Measurements from ENCODE around the gene NAA16.
"Not testable (repeated sequence)": the region's sequence is repeated elsewhere in the genome, so short reads cannot be mapped to it uniquely, and the experiment has no call there.

NAA16 gene

DNA sequence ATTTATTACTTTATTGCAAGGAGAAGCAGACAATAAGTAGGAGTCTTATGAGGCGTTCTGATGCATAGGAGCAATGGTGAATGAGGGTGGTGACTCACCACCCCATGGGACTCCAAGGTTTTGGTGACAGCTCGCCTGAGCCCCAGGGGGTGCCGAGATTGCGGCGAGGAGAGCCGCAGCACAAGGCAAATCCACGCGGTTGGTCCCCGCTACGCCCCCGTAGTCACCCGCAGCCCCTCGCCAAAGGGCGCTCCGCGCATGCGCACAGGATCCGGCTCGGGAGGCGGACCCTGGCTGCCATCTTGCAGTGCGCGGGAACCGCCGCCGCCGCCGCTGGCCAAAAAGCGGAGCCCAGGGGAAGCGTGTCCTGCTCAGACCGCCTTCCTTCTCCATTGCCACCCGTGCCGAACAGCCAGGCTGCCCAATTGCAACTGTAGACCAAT lies at the start of gene NAA16:
NAA16 (plus strand) TSS at position 305 of the 443 bp plus-strand sequence. CDS start 262 bp downstream, outside the sequence.
- peaks cover 19% of the 10 kb centered on the region for H3K4me1 ChIP-seq (ENCODE audit: control insufficient read depth, insufficient read depth, low read length)
- no peaks in the 10 kb centered on the region for H3K9me3 ChIP-seq (ENCODE audit: control insufficient read depth, insufficient read depth, low read depth, low read length)
- H3K9ac ChIP-seq (ENCODE audit: low read length): peak within 1 kb of the TSS; percentile 86
- H3K27me3 ChIP-seq (ENCODE audit: control insufficient read depth, insufficient read depth, low read length): no peaks in the 10 kb centered on the region
- H3K4me3 ChIP-seq (ENCODE audit: low read depth, low read length): peak within 1 kb of the TSS; percentile 90
- H3K27ac ChIP-seq (ENCODE audit: low read depth, low read length): peak within 1 kb of the TSS; percentile 93
- H3K36me3 ChIP-seq (ENCODE audit: control insufficient read depth, insufficient read depth, low read length): no peaks in the 10 kb centered on the region

DNA sequence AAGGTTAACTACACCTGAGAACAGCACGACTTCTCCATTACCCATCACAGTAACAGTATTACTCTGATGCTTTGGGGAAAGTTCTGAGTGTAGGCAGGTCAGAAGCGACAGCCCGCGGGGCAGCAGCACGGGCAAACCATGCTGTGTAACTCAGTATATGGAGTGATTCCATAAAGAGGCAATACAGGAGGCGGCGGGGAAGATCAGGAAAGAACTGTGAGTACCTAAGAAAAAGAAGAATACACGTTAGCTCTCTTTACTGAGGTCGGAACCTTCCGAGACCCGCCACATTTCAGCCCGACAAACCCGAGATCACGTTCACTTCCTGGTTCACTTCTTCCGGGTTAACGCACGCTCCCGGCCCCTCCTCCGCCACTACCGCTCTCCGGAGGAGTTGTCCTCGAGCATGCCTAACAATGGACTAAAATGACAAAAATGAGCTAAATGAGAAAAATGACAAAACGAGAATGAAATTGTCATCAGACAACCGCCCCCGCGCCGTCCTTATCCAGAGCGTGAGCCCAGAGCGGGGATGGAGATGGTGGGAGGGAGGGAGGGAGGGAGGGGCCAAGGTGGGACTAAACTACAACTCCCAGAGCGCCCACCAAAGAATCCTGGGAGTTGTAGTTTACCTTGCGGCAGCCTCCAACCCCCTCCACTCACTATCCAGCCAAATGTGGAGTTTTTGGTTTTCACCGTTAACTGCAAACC lies 47.7 kb upstream of the NAA16 start, which contains the start of gene MTRF1:
MTRF1 (minus strand) TSS at position 316 of the 711 bp plus-strand sequence. CDS start 2,669 bp downstream, outside the sequence.
- no peaks in the 10 kb centered on the region for H3K4me1 ChIP-seq (ENCODE audit: control insufficient read depth, insufficient read depth, low read length)
- peak within 1 kb of the TSS; percentile 85 for H3K4me3 ChIP-seq (ENCODE audit: low read depth, low read length)
- peaks cover 23% of the 10 kb centered on the region for H3K9me3 ChIP-seq (ENCODE audit: control insufficient read depth, insufficient read depth, low read depth, low read length)
- peak within 1 kb of the TSS; percentile 33; the same call in 1 of the 2 replicates for H3K27ac ChIP-seq (ENCODE audit: low read depth, low read length)
- peak within 1 kb of the TSS; percentile 79 for H3K9ac ChIP-seq (ENCODE audit: low read length)
- no peaks in the 10 kb centered on the region for H3K27me3 ChIP-seq (ENCODE audit: control insufficient read depth, insufficient read depth, low read length)
- peaks cover 17% of the 10 kb centered on the region for H3K36me3 ChIP-seq (ENCODE audit: control insufficient read depth, insufficient read depth, low read length)

DNA sequence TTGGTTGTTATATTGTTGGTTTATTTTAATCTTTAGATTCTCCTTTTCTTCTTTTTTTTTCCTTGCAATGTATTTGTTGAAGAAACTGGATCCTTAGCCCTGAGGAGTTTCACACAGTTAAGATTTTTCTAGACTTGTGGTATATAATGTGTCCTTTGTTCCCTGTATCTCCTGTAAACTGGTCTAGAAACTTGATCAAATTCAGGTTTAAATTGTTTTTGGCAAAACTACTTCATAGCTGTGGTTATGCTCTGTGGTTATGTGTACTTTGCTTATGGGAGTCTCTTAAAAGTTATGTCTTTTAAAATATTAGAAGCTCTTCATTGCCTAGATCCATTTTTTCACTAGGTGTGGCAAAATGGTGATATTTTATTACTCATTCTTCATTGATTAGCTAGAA lies 44.0 kb upstream of the NAA16 start:
- Histone ChIP-seq H3K36me3 (ENCODE audit: control insufficient read depth, insufficient read depth, low read length) (no peaks in the 10 kb centered on the region), H3K4me1 (ENCODE audit: control insufficient read depth, insufficient read depth, low read length) (no peaks in the 10 kb centered on the region), H3K27ac (ENCODE audit: low read depth, low read length) (no peak overlapping the region), H3K9ac (ENCODE audit: low read length) (no peak overlapping the region), H3K4me3 (ENCODE audit: low read depth, low read length) (no peak overlapping the region), H3K9me3 (ENCODE audit: control insufficient read depth, insufficient read depth, low read depth, low read length) (peaks cover 47% of the 10 kb centered on the region), H3K27me3 (ENCODE audit: control insufficient read depth, insufficient read depth, low read length) (no peaks in the 10 kb centered on the region)

DNA sequence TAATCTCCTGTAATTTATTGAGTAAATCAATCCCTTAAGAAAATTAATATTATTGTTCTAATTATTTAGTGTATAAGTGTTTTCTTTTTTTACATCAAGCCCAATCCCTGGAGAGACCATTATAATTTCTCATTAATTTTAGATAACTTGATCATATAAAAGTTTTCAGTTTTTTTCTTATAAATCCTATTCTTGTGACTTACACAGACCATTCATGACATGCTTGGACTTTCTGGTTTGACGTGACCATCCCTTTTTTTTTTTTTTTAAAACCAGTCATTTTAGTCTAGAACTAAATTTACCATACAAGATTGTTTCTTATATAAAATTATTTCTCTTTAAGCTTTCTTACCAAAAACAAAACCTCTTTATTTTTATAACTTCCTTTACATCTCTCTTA lies 42.3 kb upstream of the NAA16 start:
- Histone ChIP-seq H3K9ac (ENCODE audit: low read length) (no peak overlapping the region), H3K36me3 (ENCODE audit: control insufficient read depth, insufficient read depth, low read length) (no peaks in the 10 kb centered on the region), H3K4me1 (ENCODE audit: control insufficient read depth, insufficient read depth, low read length) (no peaks in the 10 kb centered on the region), H3K27me3 (ENCODE audit: control insufficient read depth, insufficient read depth, low read length) (no peaks in the 10 kb centered on the region), H3K9me3 (ENCODE audit: control insufficient read depth, insufficient read depth, low read depth, low read length) (peaks cover 51% of the 10 kb centered on the region), H3K27ac (ENCODE audit: low read depth, low read length) (no peak overlapping the region), H3K4me3 (ENCODE audit: low read depth, low read length) (no peak overlapping the region)

DNA sequence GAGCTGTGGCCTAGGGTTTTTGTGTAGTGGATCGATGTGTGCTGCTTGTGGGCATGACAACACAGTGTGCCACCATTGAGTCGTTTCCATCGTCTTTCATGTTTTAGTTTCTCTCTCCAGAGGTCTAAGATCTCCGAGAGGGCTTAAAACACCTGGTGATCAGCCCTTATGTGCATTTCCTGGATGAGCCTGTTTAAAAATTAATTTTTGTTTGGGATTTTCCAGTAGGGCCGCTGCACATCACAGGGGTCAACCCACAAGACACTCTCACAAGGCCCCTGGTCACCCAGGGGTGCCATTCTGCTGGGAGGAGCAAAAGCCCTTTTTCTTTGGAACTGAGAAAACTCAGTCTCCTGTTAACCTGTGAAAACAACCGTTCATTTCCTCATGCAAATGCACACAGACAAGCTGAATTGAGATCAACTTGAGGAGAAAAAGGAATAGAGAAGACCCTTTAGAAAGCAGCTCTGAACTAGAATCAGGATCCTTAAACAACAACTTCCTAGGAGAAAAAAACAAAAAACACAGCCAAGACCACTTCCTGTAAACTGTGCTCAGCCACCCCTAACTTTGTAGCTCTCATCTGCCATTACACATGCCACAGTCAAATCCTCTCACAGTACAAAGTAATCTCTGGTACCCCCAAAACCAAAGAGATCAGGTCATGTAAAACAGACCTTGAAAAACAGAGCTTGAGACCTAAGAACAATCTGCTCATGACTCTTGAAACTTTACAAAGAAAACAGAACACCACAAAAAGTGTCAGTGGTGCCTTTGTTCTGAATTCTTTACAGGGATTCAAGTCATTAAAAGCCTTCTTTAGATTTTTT lies 39.4 kb upstream of the NAA16 start:
- Histone ChIP-seq H3K9me3 (ENCODE audit: control insufficient read depth, insufficient read depth, low read depth, low read length) (peaks cover 43% of the 10 kb centered on the region), H3K4me3 (ENCODE audit: low read depth, low read length) (no peak overlapping the region), H3K4me1 (ENCODE audit: control insufficient read depth, insufficient read depth, low read length) (peaks cover 2% of the 10 kb centered on the region; the same call in 1 of the 2 replicates), H3K27me3 (ENCODE audit: control insufficient read depth, insufficient read depth, low read length) (no peaks in the 10 kb centered on the region), H3K9ac (ENCODE audit: low read length) (no peak overlapping the region), H3K27ac (ENCODE audit: low read depth, low read length) (no peak overlapping the region), H3K36me3 (ENCODE audit: control insufficient read depth, insufficient read depth, low read length) (no peaks in the 10 kb centered on the region)

DNA sequence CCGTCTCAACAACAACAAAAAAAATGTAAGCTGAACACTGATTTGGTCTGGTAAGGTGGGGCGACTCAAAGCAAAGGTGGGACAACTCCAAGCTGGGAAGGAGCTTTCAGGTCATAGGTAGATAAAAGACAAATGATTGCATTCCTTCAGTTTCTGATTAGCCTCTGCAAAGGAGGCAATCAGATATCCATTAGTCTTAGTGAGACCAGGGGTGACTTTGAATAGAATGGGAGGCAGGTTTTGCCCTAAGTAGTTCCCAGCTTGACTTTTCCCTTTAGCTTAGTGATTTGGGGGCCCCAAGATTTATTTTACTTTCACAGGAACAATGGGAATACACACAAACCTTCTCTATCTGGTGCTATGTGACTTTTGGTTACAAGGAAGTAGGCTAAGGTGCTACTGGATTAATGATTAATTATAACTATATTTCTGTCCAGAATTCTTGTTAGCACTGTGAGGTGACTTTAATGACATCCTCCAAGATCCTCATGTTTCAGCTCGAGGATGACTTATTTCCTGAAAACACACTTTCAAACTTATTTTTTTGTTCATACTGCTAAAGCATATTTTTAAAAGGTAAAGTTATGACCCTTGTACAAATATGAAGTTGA lies 37.1 kb upstream of the NAA16 start:
- H3K4me1 ChIP-seq (ENCODE audit: control insufficient read depth, insufficient read depth, low read length): peaks cover 12% of the 10 kb centered on the region; the same call in 1 of the 2 replicates
- no peak overlapping the region for H3K27ac ChIP-seq (ENCODE audit: low read depth, low read length)
- H3K9me3 ChIP-seq (ENCODE audit: control insufficient read depth, insufficient read depth, low read depth, low read length): peaks cover 27% of the 10 kb centered on the region
- no peak overlapping the region for H3K9ac ChIP-seq (ENCODE audit: low read length)
- no peaks in the 10 kb centered on the region for H3K36me3 ChIP-seq (ENCODE audit: control insufficient read depth, insufficient read depth, low read length)
- no peak overlapping the region for H3K4me3 ChIP-seq (ENCODE audit: low read depth, low read length)
- no peaks in the 10 kb centered on the region for H3K27me3 ChIP-seq (ENCODE audit: control insufficient read depth, insufficient read depth, low read length)

DNA sequence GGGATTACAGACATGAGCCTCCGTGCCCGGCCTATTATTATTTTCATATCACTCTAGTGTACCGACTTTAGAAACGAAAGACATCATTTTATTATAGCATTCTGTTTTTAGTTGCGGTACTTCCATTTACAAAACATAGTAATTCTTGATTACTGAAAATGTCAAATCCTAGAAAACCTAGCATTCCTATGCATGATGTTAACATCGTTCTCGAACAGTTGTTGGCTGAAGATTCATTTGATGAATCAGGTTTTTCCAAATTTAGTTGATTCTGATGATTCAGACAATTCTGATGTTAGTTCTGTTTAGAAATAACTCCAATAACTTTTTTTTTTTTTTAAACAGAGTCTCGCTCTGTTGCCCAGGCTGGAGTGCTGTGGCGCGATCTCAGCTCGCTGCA lies 36.2 kb upstream of the NAA16 start:
- no peak overlapping the region for H3K4me3 ChIP-seq (ENCODE audit: low read depth, low read length)
- H3K9me3 ChIP-seq (ENCODE audit: control insufficient read depth, insufficient read depth, low read depth, low read length): peaks cover 20% of the 10 kb centered on the region
- H3K4me1 ChIP-seq (ENCODE audit: control insufficient read depth, insufficient read depth, low read length): peaks cover 20% of the 10 kb centered on the region; the same call in 1 of the 2 replicates
- no peaks in the 10 kb centered on the region for H3K36me3 ChIP-seq (ENCODE audit: control insufficient read depth, insufficient read depth, low read length)
- H3K9ac ChIP-seq (ENCODE audit: low read length): no peak overlapping the region
- H3K27ac ChIP-seq (ENCODE audit: low read depth, low read length): no peak overlapping the region
- H3K27me3 ChIP-seq (ENCODE audit: control insufficient read depth, insufficient read depth, low read length): no peaks in the 10 kb centered on the region

DNA sequence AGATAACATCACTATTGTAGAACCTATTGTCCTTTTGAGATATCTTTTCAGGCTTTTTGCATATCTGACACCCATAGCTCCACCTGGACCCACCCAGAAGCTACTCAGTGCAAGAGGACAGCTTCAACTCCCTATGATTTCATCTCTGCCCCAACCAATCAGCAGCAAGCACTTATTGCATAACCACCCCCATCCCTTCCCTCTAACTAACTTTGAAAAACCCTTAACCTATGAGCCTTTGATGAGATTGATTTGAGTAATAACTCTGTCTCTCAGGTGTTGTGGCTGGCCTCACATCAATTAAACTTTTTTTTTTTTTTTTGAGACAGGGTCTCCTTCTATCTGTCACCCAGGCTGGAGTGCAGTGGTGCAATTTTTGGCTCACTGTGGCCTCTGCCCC lies 34.2 kb upstream of the NAA16 start:
- Histone ChIP-seq H3K9me3 (ENCODE audit: control insufficient read depth, insufficient read depth, low read depth, low read length) (peaks cover 5% of the 10 kb centered on the region; the same call in 1 of the 2 replicates), H3K4me1 (ENCODE audit: control insufficient read depth, insufficient read depth, low read length) (peaks cover 20% of the 10 kb centered on the region; the same call in 1 of the 2 replicates), H3K27ac (ENCODE audit: low read depth, low read length) (no peak overlapping the region), H3K4me3 (ENCODE audit: low read depth, low read length) (no peak overlapping the region), H3K36me3 (ENCODE audit: control insufficient read depth, insufficient read depth, low read length) (no peaks in the 10 kb centered on the region), H3K9ac (ENCODE audit: low read length) (no peak overlapping the region), H3K27me3 (ENCODE audit: control insufficient read depth, insufficient read depth, low read length) (no peaks in the 10 kb centered on the region)

DNA sequence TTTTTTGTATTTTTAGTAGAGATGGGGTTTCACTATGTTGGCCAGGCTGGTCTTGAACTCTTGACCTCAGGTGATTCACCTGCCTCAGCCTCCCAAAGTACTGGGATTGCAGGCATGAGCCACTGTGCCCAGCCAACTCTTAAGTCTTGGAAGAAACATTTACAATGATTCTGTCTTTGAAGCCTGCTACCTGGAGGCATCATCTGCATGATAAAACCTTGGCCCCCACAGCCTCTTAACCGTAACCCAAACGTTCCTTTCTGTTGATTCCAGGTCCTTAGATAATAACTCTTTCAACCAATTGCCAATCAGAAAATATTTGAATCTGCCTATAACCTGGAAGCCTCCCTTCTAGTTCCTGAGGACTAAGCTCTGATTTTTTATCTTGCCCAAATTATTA lies 31.9 kb upstream of the NAA16 start:
- H3K27me3 ChIP-seq (ENCODE audit: control insufficient read depth, insufficient read depth, low read length); H3K9ac ChIP-seq (ENCODE audit: low read length); H3K4me3 ChIP-seq (ENCODE audit: low read depth, low read length); H3K9me3 ChIP-seq (ENCODE audit: control insufficient read depth, insufficient read depth, low read depth, low read length); H3K27ac ChIP-seq (ENCODE audit: low read depth, low read length); H3K36me3 ChIP-seq (ENCODE audit: control insufficient read depth, insufficient read depth, low read length): not testable (repeated sequence)
- H3K4me1 ChIP-seq (ENCODE audit: control insufficient read depth, insufficient read depth, low read length): peaks cover 20% of the 10 kb centered on the region; the same call in 1 of the 2 replicates

DNA sequence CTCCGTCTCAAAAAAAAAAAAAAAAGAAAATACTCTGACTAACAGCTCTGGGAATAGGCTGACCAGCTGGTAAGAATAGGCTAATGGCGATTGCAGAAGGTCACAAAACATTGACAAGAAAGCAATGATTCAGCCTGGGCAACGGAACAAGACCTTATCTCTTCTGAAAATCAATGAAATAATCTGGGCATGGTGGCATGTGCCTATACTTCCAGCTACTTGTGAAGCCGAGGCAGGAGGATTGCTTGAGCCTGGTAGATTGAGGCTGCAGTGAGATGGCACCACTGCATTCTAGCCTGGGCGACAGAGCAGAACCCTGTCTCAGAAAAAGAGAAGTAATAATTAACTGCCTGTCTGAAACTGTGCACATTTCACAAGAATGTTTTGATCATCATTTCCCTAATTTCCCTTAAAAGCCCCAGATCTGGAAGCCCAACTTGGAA lies 28.9 kb upstream of the NAA16 start:
- H3K36me3 ChIP-seq (ENCODE audit: control insufficient read depth, insufficient read depth, low read length): no peaks in the 10 kb centered on the region
- no peaks in the 10 kb centered on the region for H3K9me3 ChIP-seq (ENCODE audit: control insufficient read depth, insufficient read depth, low read depth, low read length)
- H3K27me3 ChIP-seq (ENCODE audit: control insufficient read depth, insufficient read depth, low read length): no peaks in the 10 kb centered on the region
- H3K27ac ChIP-seq (ENCODE audit: low read depth, low read length): no peak overlapping the region
- H3K9ac ChIP-seq (ENCODE audit: low read length): no peak overlapping the region
- H3K4me3 ChIP-seq (ENCODE audit: low read depth, low read length): no peak overlapping the region
- peaks cover 23% of the 10 kb centered on the region; the same call in 1 of the 2 replicates for H3K4me1 ChIP-seq (ENCODE audit: control insufficient read depth, insufficient read depth, low read length)

Measured in HUES6 (cell line).